Amniotic stem cell (primary cell): ENCODE measurements around the gene ZFAND6.
"Not testable (repeated sequence)": the region's sequence is repeated elsewhere in the genome, so short reads cannot be mapped to it uniquely, and the experiment has no call there.

Experiments used
- DNase-seq: peaks from one replicate; lab custom pipeline; 2025; lab: John Stamatoyannopoulos, UW

The ZFAND6 gene

DNA sequence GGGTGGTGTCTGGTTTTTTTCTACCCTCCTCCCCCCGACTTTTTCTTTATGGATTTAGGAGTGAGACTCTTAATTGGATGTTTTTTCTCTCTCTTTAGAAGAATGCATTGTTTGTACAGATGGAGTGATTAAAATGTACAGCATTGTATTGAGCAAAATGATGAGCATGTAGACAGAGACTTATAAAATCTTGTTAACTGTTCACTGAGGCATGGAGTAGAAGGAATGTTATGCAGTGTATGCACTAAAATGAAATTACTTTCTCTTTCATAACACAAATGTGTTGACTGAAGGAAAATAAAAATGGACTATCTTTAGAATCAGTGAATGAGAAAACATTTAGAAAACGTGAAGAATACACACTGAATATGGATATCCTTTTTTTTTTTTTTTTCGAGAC lies 39.8 kb downstream of the ZFAND6 start:
- no peak for DNase-seq

DNA sequence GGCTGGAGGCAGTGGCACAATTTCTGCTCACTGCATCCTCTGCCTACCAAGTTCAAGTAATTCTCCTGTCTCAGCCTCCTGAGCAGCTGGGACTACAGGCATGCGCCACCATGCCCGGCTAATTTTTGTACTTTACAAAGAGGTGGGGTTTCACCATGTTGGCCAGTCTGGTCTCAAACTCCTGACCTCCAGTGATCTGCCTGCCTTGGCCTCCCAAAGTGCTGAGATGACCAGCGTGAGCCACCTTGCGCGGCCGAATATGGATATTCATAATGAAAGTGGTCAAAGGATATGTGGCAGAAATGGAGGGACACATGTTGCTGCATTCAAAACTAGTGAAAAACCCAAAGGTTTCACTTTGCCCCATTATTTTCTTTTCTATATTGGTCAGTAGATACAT lies 40.2 kb downstream of the ZFAND6 start:
- DNase-seq, result not testable (repeated sequence)

DNA sequence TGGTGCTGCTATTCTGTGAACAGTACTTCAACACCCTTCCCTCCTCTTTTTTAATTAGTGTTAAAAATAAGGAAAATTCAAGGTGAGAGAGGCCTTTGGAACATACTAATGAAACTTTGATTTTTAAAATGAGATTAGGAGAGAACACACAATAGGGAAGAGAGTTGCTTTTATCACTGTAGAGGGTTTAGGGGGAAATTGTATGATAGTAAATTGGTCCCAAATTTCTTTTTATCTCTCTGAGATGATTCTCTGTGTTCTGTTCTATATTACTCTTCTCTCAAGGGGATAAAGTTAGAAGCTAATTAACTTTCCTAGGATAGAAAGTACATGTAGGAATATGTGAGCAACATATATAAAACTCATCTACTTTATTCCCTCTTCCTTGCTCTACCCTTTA lies 40.8 kb downstream of the ZFAND6 start:
- no peak for DNase-seq

DNA sequence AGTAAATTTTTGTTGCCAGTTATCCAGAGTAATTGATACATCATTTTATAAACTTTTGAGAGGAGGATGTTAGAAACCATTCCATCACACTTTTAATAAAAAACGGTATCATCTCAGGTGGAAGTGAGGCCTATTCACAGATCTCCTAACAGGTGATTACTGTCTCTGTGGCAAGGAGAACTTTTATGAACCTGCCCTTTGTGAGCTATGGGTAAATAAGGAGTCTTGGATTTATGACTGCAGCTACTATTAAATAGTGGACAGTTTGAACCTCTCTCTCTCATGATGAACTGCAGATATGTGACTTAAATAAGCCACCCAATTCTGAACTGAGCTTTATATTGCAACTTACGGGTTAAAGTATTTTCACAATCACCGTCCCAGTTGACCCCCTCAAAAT lies 45.7 kb downstream of the ZFAND6 start:
- DNase-seq, result no peak

DNA sequence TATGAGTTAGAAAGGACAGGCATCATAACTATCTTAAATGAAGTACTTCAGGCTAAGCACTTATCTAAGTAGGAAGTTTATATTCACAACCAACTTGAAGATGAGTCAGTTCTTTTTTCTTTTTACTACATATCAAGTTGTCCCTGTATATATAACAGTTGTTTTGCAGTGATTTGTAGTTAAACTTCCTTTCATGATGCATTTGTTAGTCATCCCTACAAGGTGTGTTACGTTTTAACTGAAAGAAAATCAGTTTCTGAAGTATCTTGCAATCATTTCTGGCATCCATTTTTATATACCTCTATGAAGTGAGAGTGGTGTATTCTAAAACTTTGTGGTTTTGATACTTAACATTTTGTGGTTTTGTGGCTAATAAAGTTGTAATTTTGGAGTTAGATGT lies 46.1 kb downstream of the ZFAND6 start:
- DNase-seq, result no peak

DNA sequence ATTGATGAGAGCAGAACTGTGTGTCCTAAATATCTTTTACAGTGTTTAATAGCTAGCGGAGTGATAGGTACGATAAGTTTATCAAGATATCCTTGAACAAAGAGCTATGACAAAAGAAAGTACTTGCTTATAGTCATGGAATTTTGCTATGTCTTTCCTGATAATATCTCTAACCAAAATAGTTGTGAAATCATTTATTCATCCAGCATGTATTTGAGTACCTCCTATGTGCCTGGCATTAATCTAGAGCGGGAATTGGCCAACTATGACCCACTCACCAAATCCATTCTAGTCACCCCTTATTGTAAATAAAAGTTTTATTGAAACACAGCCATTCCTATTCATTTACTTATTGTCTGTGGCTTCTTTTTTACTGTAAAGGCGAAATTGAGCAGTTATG lies 46.6 kb downstream of the ZFAND6 start:
- DNase-seq, result no peak

DNA sequence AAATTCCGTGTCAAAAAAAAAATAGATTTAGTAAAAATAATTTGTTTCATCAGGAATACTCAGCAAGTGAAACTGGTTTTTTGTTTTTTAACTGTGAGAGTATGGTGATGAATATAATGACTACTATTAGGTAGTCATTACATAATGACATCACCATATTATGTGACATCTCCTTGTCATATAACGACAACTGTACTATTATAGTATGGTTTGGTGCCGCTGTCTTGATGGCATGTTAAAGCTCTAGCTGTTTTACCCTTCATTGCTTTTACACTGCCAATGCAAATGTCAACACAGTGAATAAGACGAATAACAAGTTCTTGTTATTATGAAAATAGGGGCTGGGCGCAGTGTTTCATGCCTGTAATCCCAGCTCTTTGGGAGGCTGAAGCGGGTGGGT lies 47.7 kb downstream of the ZFAND6 start:
- no peak for DNase-seq

DNA sequence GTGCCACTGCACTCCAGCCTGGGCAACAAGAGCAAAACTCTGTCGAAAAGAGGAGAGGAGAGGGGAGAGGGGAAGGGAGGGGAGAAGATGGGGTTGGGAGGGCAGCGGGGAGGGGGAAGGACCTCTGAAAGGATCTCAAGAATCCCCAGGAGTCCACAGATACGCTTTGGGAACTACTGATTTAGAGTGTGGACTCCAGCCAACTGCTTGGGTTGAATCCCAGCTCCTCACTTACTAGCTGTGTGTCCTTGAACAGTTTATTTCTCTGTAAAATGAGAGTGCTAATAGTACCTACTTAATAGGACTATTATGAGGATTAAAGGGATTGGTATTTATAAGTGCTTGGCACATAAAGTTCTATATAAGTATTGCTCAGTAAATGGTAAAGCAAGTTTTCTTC lies 48.3 kb downstream of the ZFAND6 start:
- DNase-seq, result no peak

DNA sequence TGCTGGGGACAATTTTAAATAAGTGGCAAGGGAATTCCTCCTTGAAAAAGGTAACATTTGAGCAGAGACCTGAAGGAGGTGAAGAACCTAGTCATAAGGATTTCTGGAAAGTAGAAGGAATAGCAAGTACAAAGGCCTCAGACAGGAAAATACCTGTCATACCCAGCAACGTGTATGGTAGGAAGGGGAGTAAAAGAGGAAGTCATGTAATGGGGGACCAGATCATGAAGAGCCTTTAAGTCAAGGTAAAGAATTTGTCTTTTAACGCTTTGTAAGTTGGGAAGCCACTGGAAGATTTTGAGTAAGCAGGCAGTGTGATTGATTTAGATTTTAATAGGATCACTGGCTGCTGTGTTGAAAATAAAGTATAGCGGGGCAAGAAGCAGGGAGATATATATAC lies 49.9 kb downstream of the ZFAND6 start:
- no peak for DNase-seq

DNA sequence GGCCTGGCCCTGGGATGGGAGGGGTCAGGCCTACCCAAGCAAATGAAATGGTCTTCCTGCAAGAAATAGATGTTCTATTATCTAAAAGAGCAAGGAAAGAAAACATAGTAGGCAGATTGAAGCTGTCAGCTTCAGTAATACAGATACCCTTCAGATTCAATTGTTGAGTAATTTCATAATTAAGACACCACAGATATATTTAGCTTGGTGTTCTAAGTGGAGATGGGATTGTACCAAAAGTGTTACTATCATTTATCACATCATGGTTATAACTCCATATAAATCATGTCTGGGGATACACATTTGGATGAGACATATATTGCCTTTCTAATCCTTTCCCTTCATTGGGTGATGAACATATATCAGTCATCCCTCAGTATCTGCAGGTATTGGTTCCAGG lies 51.4 kb downstream of the ZFAND6 start:
- DNase-seq, result no peak

DNA sequence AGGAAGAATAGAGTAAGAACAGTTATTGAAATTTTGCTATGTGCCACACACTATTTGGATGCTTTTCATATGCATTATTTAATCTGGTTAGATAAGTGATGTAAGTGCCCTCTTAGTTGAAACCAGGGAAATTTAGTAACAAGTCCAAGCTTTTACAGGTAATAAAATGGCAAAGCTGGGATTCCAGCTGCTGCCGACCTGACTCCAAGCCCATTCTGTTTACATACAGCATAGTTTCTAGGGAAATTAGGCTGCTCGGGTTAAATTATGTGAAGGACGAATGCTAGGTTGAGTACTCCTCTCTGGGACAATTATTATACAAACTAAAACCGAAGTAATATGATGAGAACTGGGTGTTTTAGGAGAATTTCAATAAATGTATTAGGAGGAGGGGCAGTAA lies 54.6 kb downstream of the ZFAND6 start:
- no peak for DNase-seq

DNA sequence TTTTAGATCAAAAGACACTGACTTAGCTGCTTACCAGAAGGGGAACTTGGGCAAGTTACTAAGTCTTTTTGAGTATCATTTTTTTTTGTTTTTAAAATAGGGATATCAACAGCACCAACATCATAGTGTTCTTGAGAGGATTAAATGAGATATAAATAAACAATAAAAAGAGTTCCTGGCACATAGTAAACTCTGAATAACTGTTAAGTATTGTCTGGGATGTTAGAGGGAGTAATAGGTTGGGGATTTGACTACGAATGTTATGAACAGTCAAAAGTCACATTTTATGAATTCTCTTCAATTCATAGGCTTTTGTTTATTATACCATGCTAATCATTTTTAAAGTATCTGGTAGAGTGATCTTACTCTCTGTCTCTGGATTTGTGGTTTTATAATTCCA lies 55.5 kb downstream of the ZFAND6 start:
- DNase-seq, result no peak

DNA sequence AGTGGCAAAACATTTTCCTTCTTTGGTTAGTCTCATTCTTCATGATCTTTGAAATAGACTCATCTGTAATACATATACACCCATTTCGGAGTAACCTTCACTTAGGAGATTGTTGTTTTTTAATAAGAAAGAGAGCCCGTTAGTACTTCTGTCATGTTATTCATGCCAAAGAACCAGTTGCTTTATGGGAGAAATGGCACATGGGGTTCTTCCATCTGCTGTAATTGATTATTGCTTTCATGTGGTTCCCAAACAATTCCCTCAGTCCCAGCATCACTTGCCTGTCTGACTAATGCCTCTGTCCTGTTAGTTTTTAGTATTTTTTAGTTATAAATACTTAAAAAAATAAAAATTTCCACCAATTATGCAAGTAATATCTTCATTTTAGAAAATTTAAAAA lies 59.5 kb downstream of the ZFAND6 start:
- no peak for DNase-seq

DNA sequence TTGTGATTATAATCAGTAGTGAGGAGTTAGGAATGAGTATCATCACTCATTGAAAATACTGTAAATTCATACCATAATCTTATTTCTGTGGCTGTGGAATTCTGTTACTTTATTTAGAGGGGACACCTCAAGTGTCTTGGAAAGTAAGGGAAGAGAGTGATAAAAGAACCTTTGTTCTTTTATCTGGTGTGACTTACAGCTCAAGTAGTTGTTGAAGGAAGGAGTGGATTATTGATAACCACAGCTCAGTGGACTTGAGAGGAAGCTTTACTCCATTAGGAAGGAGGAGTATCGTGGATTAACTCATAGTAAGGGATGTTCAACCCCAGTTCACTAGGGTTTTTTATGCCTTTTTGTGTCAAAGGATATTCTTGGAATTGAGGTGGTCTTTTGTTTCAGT lies 61.2 kb downstream of the ZFAND6 start:
- no peak for DNase-seq

DNA sequence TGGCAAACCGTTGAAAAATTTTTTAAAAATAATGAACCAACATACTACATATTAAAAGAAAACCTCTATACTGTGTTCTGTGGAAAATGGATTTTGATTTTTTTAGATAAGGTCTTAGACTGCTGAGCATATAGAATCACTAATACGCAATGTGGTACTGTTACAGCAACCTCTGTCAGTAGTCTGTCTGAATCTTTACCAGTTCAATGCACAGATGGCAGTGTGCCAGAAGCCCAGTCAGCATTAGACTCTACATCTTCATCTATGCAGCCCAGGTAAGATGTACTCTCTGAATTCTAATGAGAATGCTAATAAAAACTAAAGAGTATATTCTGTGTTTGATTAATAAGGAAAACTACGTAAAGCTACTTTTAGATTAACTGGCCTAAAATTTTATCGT lies 62.1 kb downstream of the ZFAND6 start:
- no peak for DNase-seq

DNA sequence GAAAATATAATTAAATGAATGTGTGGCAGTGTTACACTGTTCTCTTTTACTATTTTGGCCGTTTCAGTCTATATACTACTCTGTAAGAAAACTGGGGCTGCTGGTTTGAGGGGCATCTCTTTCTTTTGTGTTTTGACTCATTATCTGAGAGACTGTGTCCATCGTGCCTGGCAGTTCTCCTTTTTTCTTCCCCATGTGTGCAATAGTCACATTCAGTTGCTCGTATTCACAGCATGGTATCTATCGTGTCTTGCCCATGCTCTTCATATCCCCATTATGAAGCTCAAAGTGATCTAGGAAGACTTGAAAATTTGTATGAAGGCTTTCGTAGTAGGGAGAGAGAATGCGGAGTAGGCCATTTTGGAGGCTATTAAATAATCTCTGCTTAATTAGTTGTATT lies 63.6 kb downstream of the ZFAND6 start:
- DNase-seq, result no peak

DNA sequence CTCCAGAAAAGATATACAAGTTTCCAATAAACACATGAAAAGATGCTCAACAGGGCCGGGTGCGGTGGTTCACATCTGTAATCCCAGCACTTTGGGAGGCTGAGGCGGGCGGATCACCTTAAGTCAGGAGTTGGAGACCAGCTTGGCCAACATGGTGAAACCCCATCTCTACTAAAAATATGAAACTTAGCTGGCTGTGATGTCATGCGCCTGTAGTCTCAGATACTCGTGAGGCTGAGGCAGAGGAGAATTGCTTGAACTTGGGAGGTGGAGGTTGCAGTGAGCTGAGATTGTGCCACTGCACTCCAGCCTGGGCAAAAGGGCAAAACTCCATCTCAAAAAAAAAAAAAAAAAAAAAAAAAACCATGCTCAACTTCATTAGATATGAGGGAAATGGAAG lies 67.8 kb downstream of the ZFAND6 start:
- DNase-seq, result not testable (repeated sequence)

DNA sequence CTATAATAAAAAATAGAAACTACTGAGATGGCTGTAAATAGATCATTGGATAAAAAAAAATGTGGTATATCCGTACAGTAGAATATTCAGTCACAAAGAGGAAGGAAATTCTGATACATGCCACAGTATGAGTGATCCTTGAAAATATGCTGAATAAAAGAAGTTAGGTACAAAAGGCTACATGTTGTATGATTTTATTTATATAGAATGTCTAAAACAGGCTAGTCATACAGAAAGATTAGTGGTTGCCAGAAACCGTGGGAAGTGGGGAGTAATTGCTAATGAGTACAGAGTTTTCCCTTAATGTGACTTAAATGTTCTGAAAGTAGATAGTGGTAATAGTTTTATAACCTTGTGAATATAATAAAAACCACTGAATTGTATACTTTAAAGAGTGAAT lies 68.4 kb downstream of the ZFAND6 start:
- no peak for DNase-seq

DNA sequence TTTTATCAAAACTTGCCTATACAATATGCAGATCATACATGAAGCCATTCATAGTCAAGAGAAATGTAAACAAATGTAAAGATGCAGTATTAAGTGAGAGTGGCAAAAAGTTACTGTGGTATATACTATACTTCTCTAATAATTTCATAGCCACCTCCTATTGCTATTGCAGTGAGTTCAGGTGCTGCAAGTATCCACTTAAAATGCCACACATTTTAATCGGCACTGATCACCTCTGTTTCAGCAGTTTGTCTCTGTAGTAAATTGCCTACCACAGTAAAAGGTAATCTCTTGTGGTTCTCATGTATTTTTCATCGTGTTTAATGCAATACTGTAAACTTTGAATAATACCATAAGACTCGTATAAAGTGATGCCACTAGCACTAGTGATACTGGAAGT lies 72.9 kb downstream of the ZFAND6 start:
- DNase-seq, result no peak

DNA sequence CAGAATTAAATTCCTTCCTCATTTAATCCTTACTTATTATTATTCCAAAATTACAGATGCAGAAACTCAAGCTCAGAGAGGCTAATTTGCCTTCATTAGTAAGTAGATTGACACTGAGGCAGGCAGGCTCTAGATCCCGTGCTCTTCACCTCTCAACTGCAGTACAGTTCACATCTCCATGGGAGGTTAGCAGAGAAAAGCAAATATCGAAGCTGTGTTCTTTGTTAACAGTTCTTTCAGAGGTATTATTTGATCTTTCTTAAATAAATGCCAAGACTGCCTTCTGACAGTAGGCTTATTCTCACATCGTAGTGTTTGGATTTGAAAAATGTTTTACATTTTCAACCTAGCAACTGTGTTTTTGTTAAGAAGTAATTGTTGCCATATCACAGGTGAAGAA lies 77.4 kb downstream of the ZFAND6 start:
- no peak for DNase-seq

DNA sequence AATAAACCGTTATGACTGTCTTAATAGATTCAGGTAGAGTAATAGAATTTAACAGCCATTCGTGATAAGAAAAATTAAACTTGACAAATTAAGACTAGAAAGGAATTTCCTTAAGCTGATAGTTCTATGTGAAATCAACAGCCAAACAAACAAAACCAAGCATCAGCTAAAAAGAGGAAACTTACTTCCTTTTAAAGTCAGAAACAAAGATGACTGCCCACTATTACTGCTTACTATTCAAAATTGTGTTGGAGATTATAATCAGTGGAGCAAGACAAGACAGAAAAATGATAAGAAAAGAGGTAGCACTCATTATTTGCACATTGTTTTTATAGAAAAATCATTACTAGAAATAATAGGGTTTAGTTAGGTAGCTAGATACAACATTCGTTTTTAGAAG lies 79.5 kb downstream of the ZFAND6 start:
- no peak for DNase-seq

DNA sequence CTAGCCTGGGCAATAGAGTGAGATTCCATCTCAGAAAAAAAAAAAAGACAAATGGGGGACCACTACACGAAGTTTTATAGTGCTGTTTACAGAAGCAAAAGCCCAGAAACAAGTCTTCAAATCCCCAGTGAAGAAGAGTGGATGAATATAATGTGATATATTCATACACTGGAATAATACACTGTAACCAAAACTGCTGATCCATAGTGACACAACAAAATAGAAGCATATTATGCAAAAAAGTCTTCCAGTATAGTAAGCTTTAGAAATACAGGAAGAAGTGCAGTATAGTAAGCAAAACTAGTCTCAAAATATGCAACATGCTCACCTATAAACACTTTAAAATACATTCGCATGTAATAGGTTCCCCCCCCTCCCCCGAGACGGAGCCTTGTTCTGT lies 81.4 kb downstream of the ZFAND6 start:
- DNase-seq, result no peak

DNA sequence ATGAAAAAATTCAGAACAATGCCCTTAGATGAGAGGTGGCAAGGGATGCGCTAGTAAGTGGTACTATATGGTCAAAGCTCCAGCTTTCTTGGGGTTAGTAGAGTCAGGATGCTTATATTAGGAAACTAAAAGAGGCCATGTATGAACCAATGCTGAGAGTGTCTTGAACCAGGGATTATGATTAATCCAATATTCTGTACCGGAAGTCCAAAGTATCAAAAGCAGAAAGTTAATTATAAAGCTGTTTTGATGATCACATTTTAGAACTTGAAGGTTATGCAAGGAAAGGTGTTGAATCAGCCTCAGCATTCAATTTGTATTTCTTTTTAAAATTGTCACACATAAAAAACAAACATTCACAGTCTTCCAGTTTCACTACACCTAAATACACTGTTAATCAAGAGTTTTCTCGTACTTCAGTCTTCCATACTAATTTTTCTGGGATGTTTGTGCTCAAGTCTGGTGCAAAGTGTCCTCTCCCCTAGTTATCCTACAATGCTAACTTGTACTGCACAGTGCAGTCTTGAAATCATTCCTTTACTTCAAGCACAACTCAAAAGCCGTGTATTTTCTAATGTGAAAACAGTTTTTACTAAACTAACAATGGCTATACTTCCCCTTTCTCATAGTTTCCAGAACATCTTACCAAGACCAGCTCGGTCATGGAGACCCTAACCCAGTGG lies 82.6 kb downstream of the ZFAND6 start:
- no peak for DNase-seq

DNA sequence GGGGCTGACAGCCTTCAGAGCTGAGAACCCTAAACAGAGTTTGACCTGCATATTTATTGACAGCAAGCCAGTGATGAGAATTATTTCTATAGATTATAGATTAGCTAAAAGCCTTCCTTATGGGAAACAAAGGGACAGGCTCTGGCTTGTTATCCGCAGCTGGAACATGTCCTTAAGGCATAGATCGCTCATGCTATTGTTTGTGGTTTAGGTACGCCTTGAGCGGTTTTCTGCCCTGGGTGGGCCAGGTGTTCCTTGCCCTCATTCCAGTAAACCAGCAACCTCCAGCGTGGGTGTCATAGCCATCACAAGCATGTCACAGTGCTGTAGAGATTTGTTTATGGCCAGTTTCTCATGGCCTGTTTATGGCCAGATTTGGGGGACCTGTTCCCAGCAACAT lies 83.2 kb downstream of the ZFAND6 start:
- DNase-seq, result no peak

DNA sequence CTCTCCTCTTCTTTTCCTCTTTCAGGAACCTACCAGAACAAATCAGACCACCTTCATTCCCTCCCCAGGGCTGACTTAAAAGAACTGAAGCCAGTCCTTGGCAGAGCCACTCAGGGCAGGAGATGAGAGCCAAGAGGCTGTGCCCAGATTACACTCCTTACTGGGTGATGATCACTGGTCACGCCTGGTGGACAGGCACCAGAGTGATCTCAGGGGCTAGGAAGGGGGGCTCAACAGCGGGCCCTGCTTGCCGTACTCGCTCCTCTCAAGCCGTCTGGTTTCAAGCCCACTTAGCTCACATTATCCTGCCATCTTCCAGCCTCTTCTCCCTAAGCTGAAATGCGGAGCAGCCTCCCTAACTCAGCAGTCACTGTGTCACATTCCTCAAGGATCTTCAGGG lies 91.7 kb downstream of the ZFAND6 start:
- DNase-seq, result no peak
